Erythroblast (primary cell): Measurements from ENCODE around the gene PCNX1.

Source experiments
- GATA1 ChIP-seq: IDR thresholded peaks from 2 replicates; pipeline ENCODE4 v1.6.1; 2011; ENCODE audit warnings: low read depth, mild to moderate bottlenecking, control low read depth, low read length, moderate library complexity
- POLR2A ChIP-seq: IDR thresholded peaks from 2 replicates; pipeline ENCODE4 v1.6.1; 2011; ENCODE audit warnings: mild to moderate bottlenecking, low read length

DNA sequence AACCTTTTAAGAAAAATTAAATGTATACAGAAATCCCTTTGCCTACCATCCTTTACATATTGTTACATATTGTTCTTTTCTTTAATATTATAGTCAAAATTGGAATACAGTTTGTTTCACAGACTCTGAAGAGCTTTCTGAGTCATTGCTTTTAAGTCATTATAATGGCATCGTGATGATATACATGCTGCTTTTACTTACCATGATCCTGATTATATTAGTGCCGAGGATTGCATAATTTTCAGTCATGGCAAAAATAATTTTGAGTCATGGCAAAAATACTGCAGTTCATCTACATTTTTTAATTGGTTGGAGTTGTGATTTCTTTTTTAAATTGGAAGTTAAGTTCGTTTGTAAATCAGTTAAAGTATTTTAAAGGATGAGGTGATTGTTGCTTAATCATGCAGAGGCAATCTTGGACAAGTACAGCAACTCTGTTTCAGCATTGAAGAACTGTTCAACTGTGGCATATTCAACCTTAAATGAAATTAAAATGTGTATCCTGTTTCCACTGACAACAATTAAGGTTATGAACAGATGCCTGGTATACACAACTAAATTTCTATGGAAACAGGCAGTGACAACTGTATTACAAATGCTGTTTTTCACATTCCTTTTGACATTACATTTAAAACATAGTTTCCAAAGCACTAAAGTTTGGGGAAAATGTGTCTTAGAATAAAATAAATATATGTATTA is 142.3 kb downstream of the PCNX1 start:
- TF ChIP-seq POLR2A (no peak), GATA1 (no peak)
